ENCODE results near the gene NEUROG2.

NEUROG2 gene

GRCh38 chr4:112473985-112474384 lies 42.0 kb downstream of the NEUROG2 start:
- DNase-seq = no peak

GRCh38 chr4:112472318-112472717 lies 43.7 kb downstream of the NEUROG2 start:
- DNase-seq = no peak

All from activated CD4-positive, CD25-positive, alpha-beta regulatory T cell (primary cell).